Lower leg skin (tissue), 4 donors: ENCODE data around the gene GPR158. TPM values are rescaled to one million over a fixed set of nuclear protein-coding genes. Genes with fewer than 3 reads are reported as not detected.

Experiments used
- DNase-seq, 2 donors: peaks; one replicate each; pipeline ENCODE4 v3.0.0-alpha.2; 2019; ENCODE audit warnings: low spot score in 2 of 2
- H3K4me3 ChIP-seq: fragments of 200-600 bp; sonication (generic); 2 replicates; pipeline ENCODE4 v1.5.1; 2017; ENCODE audit warnings: mild to moderate bottlenecking, low read depth; ENCODE audit not compliant: poor library complexity, severe bottlenecking
- POLR2A ChIP-seq, 2 donors: fragments of 450-650 bp; IDR thresholded peaks; one replicate each; pipeline ENCODE4 v1.6.1; 2016 to 2017; ENCODE audit warnings: antibody characterized with exemption in 2 of 2, mild to moderate bottlenecking in 1 of 2, moderate library complexity in 1 of 2
- WGBS, 2 donors: methylation state at CpG; one replicate each; pipeline ENCODE4 v1.1.5; 2018; 5-methylcytosine and 5-hydroxymethylcytosine counted together
- intact Hi-C: fragments of 100-400 bp; cut with DNase I; formaldehyde crosslinking; loops from one replicate; pipeline ENCODE4 v1.15.0; 2023; ENCODE audit warnings: low total_unique reads
- total RNA-seq, 4 donors: library from RNA; depleted of rRNA; stranded (reverse); fragments of >200 nt; gene quantifications; one replicate each; pipeline ENCODE4 v1.1.0, GENCODE V29; 2016
- TF ChIP-seq, protein P1 (sequence below), 3 donors: fragments of 450-650 bp; IDR thresholded peaks; one replicate each; pipeline ENCODE4 v1.5.1; 2016; ENCODE audit warnings: antibody characterized with exemption in 3 of 3, mild to moderate bottlenecking in 3 of 3, moderate library complexity in 2 of 3

The GPR158 gene
- total RNA-seq, 4 donors from 2014 or later, result 0.13 TPM; not detected in 3

GRCh38 chr10:25565570-25565969 is 390.8 kb downstream of the GPR158 start:
- intact Hi-C loops, result no loop called here
- TF ChIP-seq POLR2A (IDR thresholded peaks at IDR 0.05), result no peak
- no peak overlapping the region for H3K4me3 ChIP-seq
- 50 to 53% methylated on average over 7 of the region's 7 CpGs for WGBS, 2 donors
- DNase-seq, result no peak

GRCh38 chr10:25573316-25573715 is 398.5 kb downstream of the GPR158 start:
- intact Hi-C loops, result no loop called here
- H3K4me3 ChIP-seq, result no peak overlapping the region
- DNase-seq, result no peak
- TF ChIP-seq POLR2A (IDR thresholded peaks at IDR 0.05), result no peak
- TF ChIP-seq, protein P1, sequence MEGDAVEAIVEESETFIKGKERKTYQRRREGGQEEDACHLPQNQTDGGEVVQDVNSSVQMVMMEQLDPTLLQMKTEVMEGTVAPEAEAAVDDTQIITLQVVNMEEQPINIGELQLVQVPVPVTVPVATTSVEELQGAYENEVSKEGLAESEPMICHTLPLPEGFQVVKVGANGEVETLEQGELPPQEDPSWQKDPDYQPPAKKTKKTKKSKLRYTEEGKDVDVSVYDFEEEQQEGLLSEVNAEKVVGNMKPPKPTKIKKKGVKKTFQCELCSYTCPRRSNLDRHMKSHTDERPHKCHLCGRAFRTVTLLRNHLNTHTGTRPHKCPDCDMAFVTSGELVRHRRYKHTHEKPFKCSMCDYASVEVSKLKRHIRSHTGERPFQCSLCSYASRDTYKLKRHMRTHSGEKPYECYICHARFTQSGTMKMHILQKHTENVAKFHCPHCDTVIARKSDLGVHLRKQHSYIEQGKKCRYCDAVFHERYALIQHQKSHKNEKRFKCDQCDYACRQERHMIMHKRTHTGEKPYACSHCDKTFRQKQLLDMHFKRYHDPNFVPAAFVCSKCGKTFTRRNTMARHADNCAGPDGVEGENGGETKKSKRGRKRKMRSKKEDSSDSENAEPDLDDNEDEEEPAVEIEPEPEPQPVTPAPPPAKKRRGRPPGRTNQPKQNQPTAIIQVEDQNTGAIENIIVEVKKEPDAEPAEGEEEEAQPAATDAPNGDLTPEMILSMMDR (IDR thresholded peaks at IDR 0.05), result no peak
- WGBS, 2 donors, result 50 to 56% methylated on average over 3 of the region's 3 CpGs

DNA sequence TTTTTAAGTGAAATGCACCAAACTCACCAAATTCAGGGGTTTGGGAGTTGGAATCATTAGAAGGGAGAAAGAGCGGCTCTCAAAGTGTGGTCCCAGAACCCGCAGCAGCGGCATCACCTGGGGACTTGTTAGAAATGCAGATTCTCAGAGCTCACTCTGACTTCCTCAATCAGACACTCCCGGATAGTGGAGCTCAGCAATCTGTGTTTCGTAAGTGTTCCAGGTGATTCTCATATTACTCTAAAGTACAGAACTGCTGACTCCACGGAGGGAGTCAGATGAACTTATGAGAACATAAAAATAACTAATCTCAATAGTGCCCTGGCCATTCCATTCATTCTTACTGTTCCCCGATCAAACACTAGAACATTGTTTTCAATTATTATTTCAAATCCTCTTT is 400.5 kb downstream of the GPR158 start:
- intact Hi-C loops, result no loop called here
- TF ChIP-seq, protein P1 (IDR thresholded peaks at IDR 0.05), result no peak
- TF ChIP-seq POLR2A (IDR thresholded peaks at IDR 0.05), result no peak
- H3K4me3 ChIP-seq, result no peak overlapping the region
- no peak for DNase-seq
- 64 to 71% methylated on average over 7 of the region's 7 CpGs for WGBS, 2 donors

DNA sequence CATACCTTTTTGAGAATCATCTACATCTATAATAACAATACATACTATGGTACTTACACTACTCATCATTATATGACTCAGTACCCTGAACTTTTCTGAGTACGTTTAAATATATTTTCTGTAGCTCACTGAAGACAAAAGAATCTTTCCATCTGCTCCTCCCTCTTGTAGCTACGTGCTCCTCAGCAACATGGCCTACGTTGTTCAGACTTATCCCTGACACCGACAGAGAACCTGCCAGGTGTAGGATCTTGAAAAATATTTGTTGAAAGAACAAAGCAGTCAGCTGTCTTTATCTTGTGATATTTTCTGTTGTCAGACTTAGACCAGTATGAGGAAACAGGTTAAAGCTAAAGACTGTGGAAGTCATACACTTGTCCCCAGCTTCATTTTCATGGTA is 403.3 kb downstream of the GPR158 start:
- WGBS, 2 donors, result 56 to 57% methylated on average over 4 of the region's 4 CpGs
- intact Hi-C loops, result no loop called here
- TF ChIP-seq POLR2A (IDR thresholded peaks at IDR 0.05), result no peak
- TF ChIP-seq, protein P1 (IDR thresholded peaks at IDR 0.05), result no peak
- H3K4me3 ChIP-seq, result no peak overlapping the region
- no peak for DNase-seq

GRCh38 chr10:25582961-25583360 is 408.2 kb downstream of the GPR158 start:
- WGBS, 2 donors, result 77 to 84% methylated on average over 6 of the region's 6 CpGs
- TF ChIP-seq, protein P1 (IDR thresholded peaks at IDR 0.05), result no peak
- no peak for TF ChIP-seq POLR2A (IDR thresholded peaks at IDR 0.05)
- intact Hi-C loops, result no loop called here
- DNase-seq, result no peak
- H3K4me3 ChIP-seq, result no peak overlapping the region

- intact Hi-C loops, result no loop called here
- no peak for DNase-seq
- WGBS, 2 donors, result 43 to 50% methylated on average over 4 of the region's 4 CpGs
- TF ChIP-seq, protein P1 (IDR thresholded peaks at IDR 0.05), result no peak
- no peak for TF ChIP-seq POLR2A (IDR thresholded peaks at IDR 0.05)
- H3K4me3 ChIP-seq, result no peak overlapping the region
Measured at GRCh38 chr10:25600651-25601050, 425.9 kb downstream of the GPR158 start.
